SHP77 treated with DMSO at 0.1 percent for 48 hours (cell line): ENCODE data around the gene KRTAP10-2.

Experiments used
- DNase-seq: peaks from one replicate; lab custom pipeline; 2025; lab: John Stamatoyannopoulos, UW

The KRTAP10-2 gene

GRCh38 chr21:44526096-44526997 is 25.0 kb downstream of the KRTAP10-2 start:
- DNase-seq, result no peak

GRCh38 chr21:44525391-44526095 is 25.8 kb downstream of the KRTAP10-2 start:
- DNase-seq, result no peak

- no peak for DNase-seq
Measured at GRCh38 chr21:44524414-44525371, 26.6 kb downstream of the KRTAP10-2 start.

GRCh38 chr21:44523567-44524413 is 27.5 kb downstream of the KRTAP10-2 start:
- DNase-seq, result no peak

- no peak for DNase-seq
Measured at GRCh38 chr21:44522753-44523204, 28.5 kb downstream of the KRTAP10-2 start.

- no peak for DNase-seq
Measured at GRCh38 chr21:44521928-44522752, 29.2 kb downstream of the KRTAP10-2 start.

GRCh38 chr21:44521301-44521927 is 29.9 kb downstream of the KRTAP10-2 start:
- no peak for DNase-seq

- no peak for DNase-seq
Measured at GRCh38 chr21:44520326-44521300, 30.7 kb downstream of the KRTAP10-2 start.

- DNase-seq, result no peak
Measured at GRCh38 chr21:44519346-44520325, 31.7 kb downstream of the KRTAP10-2 start.

- DNase-seq, result no peak
Measured at GRCh38 chr21:44518686-44519085, 32.6 kb downstream of the KRTAP10-2 start.

GRCh38 chr21:44517175-44517899 is 34.0 kb downstream of the KRTAP10-2 start:
- DNase-seq, result peak; percentile 98

GRCh38 chr21:44516828-44517174 is 34.5 kb downstream of the KRTAP10-2 start:
- no peak for DNase-seq

- DNase-seq, result no peak
Measured at GRCh38 chr21:44516342-44516741, 35.0 kb downstream of the KRTAP10-2 start.

- DNase-seq, result no peak
Measured at GRCh38 chr21:44515359-44516165, 35.7 kb downstream of the KRTAP10-2 start.

- DNase-seq, result no peak
Measured at GRCh38 chr21:44514746-44515358, 36.5 kb downstream of the KRTAP10-2 start.
